ENCODE results near the gene RNGTT.

DNA sequence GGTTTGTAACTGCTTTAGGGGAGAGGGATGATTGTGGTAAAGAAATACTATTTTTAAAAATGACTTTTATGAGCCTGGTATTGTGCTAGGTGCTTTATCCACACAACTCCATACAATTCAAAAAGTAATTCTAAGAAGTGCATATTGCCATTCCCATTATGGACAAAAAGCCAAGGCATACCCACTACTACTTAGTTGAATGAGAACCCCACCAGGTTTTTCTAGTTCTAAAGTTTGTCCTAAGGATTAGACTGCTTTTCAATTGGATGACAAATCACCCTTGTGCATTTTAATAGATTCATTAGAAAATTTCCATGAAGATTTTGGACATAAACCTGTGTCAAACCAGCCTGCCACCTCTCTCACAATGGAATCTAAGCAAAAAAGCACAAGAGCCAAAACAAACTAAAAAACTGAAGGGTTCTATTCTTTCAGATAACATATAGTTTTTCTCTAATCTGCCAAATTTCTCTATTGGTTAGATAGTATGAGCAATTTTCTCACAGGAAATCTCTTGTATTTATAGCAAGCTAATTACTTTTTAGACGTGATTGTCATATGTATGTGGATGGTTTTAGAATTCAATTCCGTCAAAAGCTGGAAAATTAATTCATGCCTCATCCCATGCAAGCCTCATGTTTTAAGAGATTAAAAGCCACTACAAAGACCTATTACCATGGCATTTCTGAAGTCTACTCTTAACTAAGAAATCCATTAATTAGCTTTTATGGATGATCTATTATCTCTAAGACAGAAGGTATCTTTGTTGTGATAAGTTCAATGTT, 325.5 kb downstream of the RNGTT start:
- TF ChIP-seq, protein P1, sequence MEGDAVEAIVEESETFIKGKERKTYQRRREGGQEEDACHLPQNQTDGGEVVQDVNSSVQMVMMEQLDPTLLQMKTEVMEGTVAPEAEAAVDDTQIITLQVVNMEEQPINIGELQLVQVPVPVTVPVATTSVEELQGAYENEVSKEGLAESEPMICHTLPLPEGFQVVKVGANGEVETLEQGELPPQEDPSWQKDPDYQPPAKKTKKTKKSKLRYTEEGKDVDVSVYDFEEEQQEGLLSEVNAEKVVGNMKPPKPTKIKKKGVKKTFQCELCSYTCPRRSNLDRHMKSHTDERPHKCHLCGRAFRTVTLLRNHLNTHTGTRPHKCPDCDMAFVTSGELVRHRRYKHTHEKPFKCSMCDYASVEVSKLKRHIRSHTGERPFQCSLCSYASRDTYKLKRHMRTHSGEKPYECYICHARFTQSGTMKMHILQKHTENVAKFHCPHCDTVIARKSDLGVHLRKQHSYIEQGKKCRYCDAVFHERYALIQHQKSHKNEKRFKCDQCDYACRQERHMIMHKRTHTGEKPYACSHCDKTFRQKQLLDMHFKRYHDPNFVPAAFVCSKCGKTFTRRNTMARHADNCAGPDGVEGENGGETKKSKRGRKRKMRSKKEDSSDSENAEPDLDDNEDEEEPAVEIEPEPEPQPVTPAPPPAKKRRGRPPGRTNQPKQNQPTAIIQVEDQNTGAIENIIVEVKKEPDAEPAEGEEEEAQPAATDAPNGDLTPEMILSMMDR (IDR thresholded peaks at IDR 0.05): no peak
- no peak for TF ChIP-seq POLR2A (IDR thresholded peaks at IDR 0.05)

All from vagina (tissue), 2 donors.